Activated CD8-positive, alpha-beta memory T cell treated with anti-CD3 and anti-CD28 coated beads, Interleukin-2, amount 50 U/mL, for 4 hours (primary cell): ENCODE measurements around the gene CCZ1.
"Not testable (repeated sequence)": the region's sequence is repeated elsewhere in the genome, so short reads cannot be mapped to it uniquely, and the experiment has no call there.

Source experiments
- DNase-seq: peaks from one replicate; pipeline ENCODE4 v3.0.0-alpha.2; 2020

Gene CCZ1

DNA sequence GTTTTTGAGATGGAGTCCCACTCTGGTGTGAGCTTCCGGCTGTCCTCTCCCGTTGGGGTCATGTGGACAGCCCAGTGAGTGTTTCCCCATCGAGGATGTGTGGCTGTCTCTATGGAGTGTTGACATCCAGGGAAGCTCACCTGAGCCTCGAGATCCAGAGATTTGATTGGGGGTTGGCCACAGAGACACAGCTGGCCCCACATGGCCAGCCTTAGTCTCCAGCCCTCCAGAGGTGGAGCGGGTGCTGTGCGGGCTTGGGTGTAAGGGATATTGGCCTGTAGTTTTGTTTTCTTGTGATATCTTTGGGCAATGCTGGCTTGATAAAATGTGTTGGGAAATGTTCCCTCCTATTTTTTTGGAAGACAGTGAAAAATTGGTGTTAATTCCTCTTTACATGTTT lies 18.0 kb downstream of the CCZ1 start:
- not testable (repeated sequence) for DNase-seq

DNA sequence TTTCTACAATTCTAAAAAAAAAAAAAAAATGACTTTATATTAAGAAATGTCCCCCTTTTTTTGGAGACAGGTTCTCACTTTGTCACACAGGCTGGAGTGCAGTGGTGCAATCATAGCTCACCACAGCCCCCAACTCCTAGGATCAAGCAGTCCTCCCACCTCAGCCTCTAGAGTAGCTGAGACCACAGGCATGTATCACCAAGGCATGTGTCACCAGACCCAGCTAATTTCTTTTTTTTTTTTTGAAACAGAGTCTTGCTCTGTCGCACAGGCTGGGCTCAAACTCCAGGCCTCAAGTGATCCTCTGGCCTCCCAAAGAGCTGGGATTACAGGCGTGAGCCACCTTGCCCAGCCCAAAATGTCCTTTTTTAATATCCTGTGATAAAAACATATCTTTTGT lies 25.6 kb downstream of the CCZ1 start:
- DNase-seq, result not testable (repeated sequence)

DNA sequence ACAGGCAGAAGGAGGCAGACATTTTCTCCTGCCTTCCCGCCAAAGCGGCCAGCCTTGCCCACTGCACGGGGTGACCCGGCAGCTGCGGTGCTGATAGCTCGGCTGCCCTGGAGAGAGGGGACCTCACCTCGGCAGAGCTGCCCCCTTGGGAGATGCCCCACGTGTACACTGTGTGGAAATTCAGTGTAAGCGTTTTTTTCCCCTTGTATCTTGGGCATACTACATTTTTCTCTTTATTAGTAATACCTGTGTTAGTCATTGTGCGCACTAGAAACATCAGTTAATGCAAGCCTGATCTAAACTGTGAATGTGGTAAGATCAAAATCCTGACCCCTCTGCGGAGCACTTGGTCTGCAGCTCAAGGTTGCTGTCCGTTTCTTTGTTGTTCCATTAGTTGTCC lies 26.1 kb downstream of the CCZ1 start:
- not testable (repeated sequence) for DNase-seq

DNA sequence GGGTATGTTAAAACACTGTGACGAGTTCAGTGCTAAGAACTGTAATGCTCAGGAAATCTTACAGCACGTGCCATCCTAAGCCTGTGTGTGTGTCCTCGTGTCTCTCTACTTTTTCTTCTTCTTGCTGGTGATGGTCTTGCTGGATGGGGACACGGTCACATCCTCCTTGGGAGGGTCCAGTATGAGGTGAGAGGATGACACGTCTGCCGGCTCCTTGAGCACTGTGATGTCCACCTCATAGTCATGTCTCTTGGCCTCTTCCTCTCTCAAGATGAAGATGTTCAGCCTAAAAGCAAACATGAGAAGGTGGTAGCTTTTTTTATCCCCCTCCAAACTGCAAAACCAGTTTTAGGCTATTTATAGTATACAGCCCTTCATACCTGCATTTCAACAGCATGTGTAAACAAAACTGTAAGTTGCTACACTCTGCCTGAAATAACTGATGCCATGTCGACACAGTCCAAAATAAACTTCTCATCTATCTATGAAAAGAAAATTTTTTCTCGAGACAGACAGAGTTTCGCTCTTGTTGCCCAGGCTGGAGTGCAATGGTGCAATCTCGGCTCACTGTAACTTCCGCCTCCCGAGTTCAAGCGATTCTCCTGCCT lies 27.8 kb downstream of the CCZ1 start:
- DNase-seq, result not testable (repeated sequence)

DNA sequence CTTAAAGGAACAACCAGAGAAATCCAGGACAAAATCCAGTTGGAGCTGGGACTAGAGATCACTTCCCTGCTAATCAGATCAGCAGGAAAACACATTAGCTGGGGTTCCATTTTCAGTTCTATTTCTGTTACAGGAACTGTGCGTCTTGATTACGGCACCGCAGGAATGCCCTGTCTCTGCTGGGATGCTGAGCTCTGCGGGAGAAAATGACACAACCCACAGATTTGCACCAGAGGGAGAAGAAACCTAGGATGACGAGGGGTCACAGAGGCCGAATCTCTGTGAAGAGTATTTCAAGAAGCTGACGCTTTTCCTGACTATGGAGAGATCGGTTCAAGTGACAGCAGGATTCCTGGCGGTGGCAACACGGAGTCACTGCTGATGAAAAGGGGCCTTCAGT lies 31.8 kb downstream of the CCZ1 start:
- not testable (repeated sequence) for DNase-seq

DNA sequence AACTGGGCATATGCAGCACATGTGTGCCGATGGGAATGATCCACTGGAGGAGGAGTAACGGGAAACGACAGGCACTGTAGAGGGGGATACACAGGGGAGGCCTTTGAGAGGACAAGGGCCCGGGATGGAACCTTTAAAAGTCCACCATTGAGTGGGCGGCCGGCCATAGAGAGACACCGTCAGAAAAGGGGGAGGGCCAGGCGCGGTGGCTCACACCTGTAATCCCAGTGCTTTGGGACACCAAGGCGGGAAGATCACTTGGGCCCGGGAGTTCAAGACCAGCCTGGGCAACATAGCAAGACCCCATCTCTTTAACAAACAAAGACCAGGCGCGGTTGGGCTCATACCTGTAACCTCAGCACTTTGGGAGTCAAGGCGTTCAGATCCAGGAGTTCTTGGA lies 32.7 kb downstream of the CCZ1 start:
- DNase-seq, result not testable (repeated sequence)

DNA sequence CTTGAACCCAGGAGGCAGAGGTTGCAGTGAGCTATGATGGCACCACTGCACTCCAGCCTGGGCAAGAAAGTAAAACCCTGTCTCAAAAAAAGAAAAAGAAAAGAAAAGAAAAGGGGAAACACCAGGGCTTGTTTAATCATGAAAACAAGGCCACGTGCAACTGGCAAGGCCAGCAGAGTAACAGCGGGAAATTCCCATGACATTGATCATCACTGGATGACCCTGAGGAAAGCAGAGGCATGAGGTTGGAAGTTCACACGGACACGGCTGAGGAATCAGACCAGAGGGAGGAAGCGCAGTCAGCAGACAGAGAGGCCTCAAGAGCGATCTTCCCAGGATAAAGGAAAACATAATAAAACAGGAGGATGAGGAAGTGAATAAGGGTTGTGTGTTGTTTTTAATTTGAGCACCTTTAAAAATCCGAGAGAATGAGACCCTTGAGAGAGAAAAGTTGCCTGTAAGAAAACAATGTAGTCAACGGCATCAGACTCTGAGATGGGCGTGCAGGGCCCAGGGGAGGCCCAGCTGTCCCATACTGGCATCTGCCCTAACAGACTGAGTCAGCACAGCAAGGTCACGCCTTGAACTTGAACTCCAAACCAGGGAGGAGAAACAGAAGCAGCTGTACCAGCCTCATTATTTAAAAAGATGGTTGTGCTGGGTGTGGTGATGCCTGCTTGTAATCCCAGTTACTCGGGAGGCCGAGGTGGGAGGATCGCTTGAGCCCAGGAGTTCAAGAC lies 33.5 kb downstream of the CCZ1 start:
- not testable (repeated sequence) for DNase-seq

DNA sequence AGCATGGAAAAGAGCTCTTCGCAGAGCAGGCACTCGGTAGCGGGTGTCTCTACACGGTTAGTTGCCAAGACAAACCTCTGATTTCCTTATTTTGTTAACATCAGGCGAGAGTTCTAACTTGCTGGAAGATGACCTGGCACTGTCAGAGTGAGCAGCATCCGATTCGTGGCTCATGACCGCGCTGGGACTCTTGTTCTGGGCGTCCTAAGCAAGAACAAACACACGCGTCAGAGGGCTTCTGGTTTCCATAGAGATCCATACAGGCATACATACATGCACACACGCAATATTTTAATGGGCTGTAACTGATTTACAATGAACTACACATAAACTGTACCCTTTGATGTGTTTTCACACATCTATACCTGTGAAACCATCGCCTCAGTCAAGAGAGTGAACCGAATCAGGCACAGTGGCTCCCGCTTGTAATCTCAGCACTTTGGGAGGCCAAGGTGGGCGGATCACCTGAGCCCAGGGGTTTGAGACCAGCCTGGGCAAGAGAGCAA lies 36.5 kb downstream of the CCZ1 start:
- not testable (repeated sequence) for DNase-seq

DNA sequence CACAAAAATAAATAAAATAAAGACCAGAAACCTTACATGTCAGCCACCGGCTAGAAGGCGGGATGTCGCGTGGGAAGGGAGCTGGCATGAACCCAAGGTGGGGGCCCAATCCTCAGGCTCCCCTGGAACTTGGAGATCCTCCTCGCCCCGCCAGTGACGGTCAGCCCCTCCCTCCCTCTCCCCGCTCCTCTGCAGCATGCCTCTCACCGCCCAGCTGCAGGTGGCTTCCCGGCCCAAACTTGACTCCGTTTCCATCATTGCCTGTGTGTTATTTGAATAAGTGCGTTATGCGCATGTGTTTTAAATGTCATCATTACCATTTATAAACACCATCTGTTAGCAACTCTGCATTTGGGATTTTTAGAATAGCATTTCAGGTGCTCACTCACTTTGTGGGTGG lies 64.7 kb downstream of the CCZ1 start:
- not testable (repeated sequence) for DNase-seq

DNA sequence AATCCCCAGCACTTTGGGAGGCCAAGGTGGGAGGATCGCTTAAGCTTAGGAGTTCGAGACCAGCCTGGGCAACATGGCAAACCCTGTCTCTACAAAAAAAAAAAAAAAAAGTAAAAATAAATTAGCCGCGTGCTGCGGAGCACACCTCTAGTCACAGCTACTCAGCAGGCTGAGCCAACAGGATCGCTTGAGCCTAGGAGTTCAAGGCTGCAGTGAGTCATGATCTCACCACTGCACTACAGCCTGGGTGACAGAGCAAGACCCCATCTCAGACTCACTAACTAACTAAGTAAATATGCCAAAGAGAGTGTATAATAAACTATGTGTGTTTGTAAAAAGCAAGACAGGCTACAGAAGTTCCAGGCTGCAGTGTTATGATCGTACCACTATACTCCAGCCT lies 65.3 kb downstream of the CCZ1 start:
- DNase-seq, result not testable (repeated sequence)

DNA sequence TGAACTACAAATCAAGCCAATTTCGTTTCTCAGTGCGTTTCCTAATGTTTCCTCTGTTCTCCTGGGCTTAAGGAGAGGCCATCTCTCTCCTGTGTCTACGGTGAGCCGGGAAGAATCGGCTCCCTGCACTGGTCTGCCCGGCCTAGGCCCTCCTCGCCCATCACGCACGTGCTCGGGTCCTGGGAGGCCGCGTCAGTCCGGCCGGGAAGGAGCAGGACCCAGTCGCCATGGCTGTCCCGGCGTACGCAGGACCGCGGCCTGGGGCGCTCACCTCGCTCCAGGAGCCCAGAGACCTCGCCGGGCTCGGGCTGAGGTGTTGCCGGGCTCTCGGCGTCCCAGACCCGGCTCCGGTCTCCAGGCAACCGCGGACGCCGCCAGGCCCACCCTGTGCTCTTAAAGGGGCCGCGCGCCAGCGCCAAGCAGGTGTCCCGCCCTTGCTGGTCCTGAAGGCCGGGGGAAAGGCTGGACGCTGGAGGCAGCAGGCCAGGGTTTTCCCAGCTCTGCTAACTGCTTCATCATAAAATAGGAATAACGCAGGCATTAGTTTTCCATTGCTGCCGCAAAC lies 71.9 kb downstream of the CCZ1 start, which contains the start of gene RSPH10B:
RSPH10B (minus strand) TSS at position 343 of the 565 bp plus-strand sequence. CDS start 3,573 bp downstream, outside the sequence.
- not testable (repeated sequence) for DNase-seq

DNA sequence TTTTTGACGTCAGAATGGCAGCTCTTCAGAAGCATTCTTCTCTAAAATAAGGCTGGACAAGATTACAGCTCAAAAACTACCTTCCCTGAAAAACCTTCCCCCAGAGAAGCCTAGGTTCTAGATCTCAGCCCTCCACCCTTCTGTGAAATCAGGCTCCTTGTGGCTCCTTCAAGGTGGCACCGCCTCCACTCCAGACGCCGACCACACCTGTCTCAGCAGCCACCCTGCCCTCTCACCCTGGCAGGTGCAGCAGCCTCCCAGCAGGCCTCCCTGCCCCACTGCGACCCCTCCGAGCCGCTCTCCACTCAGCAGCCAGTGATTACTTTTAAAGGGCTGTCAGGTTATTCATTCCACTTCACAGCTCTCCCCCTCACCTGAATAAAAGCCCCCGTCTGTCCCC lies 75.0 kb downstream of the CCZ1 start:
- DNase-seq, result not testable (repeated sequence)
